ENCODE results near the gene CADPS. TPM values are rescaled to one million over a fixed set of nuclear protein-coding genes. Genes with fewer than 3 reads are reported as not detected.

The CADPS gene
- total and polyA plus RNA-seq, 4 donors, result 0.13 to 0.99 (median 0.75) TPM; not detected in 1

DNA sequence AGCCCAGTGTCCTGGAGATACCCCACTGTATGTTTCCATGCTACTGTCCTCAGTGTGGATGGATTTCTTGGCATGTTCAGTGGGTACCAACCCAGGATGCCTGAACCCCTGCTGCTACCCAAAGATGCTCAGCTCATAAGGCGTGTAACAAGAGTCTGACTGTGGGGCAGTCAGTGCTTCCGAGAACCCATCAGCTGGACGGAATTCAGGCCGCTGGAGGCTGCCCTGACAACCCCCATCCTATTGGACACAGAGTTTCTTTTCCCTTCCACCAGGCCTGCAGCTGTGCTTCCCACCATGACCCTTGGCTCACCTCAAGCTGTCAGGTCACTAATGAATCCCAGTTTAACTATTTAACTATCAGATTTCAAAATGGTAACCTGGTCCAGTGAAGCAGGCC lies 277.7 kb downstream of the CADPS start:
- DNase-seq (no peak), ATAC-seq (ENCODE audit: low FRiP score) (no peak)
- H3K4me3 ChIP-seq (ENCODE audit: low read length in 2 of 2), result no peak overlapping the region
- no peaks in the 10 kb centered on the region for H3K9me3 ChIP-seq (ENCODE audit: control insufficient read depth, low read length)
- H3K27me3 ChIP-seq (ENCODE audit: control insufficient read depth in 1 of 2, insufficient read depth in 2 of 2, low read length in 1 of 2), result no peaks in the 10 kb centered on the region
- H3K4me1 ChIP-seq (ENCODE audit: control insufficient read depth in 1 of 2, insufficient read depth in 2 of 2, low read length in 2 of 2), result no peaks in the 10 kb centered on the region
- H3K27ac ChIP-seq (ENCODE audit: low read depth in 1 of 2, low read length in 2 of 2), result no peak overlapping the region
- no peaks in the 10 kb centered on the region for H3K36me3 ChIP-seq (ENCODE audit: control insufficient read depth in 1 of 2, insufficient read depth in 2 of 2, low read length in 1 of 2)
- intact Hi-C loops (cut with DNase I), result no loop called here
- 84 to 88% methylated on average over 4 of the region's 4 CpGs for WGBS, 2 donors

DNA sequence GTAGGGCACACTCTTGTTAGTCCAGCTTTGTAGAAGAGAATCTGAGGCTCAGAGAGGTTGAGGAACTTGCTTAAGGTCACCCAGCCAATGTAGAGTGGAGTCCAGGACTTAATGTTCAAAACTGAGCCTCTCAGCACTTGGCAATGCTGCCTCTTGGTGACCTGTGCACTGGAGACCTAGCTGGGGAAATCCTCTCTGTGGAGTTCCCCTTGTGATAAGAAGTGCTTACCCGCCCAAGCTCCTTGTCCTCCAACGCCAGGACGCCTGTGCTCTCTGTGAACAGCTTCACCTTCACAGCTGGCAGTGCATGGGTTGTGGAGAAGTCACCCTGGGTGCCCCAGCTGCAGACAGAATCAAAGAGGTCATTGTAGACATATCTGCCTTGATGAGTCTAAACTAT lies 282.8 kb downstream of the CADPS start:
- H3K27ac ChIP-seq (ENCODE audit: low read depth in 1 of 2, low read length in 2 of 2), result no peak overlapping the region
- ATAC-seq (ENCODE audit: low FRiP score) (no peak), DNase-seq (no peak)
- no peak overlapping the region for H3K4me3 ChIP-seq (ENCODE audit: low read length in 2 of 2)
- H3K27me3 ChIP-seq (ENCODE audit: control insufficient read depth in 1 of 2, insufficient read depth in 2 of 2, low read length in 1 of 2), result no peaks in the 10 kb centered on the region
- H3K4me1 ChIP-seq (ENCODE audit: control insufficient read depth in 1 of 2, insufficient read depth in 2 of 2, low read length in 2 of 2), result no peaks in the 10 kb centered on the region
- WGBS, 2 donors, result 71 to 77% methylated on average over 3 of the region's 3 CpGs
- no peaks in the 10 kb centered on the region for H3K36me3 ChIP-seq (ENCODE audit: control insufficient read depth in 1 of 2, insufficient read depth in 2 of 2, low read length in 1 of 2)
- intact Hi-C loops (cut with DNase I), result no loop called here
- no peaks in the 10 kb centered on the region for H3K9me3 ChIP-seq (ENCODE audit: control insufficient read depth, low read length)

- WGBS, 2 donors, result 22 to 40% methylated on average over 4 of the region's 4 CpGs
- H3K27me3 ChIP-seq (ENCODE audit: control insufficient read depth in 1 of 2, insufficient read depth in 2 of 2, low read length in 1 of 2), result no peaks in the 10 kb centered on the region
- ATAC-seq (ENCODE audit: low FRiP score), result no peak
- no peak overlapping the region for H3K4me3 ChIP-seq (ENCODE audit: low read length in 2 of 2)
- intact Hi-C loops (cut with DNase I), result no loop called here
- no peaks in the 10 kb centered on the region for H3K9me3 ChIP-seq (ENCODE audit: control insufficient read depth, low read length)
- DNase-seq, result no peak
- no peaks in the 10 kb centered on the region for H3K4me1 ChIP-seq (ENCODE audit: control insufficient read depth in 1 of 2, insufficient read depth in 2 of 2, low read length in 2 of 2)
- no peak overlapping the region for H3K27ac ChIP-seq (ENCODE audit: low read depth in 1 of 2, low read length in 2 of 2)
- H3K36me3 ChIP-seq (ENCODE audit: control insufficient read depth in 1 of 2, insufficient read depth in 2 of 2, low read length in 1 of 2), result no peaks in the 10 kb centered on the region
These were observed 286.1 kb downstream of the CADPS start for GRCh38 chr3:62589078-62589477.

GRCh38 chr3:62587579-62588031 lies 287.6 kb downstream of the CADPS start:
- intact Hi-C loops (cut with DNase I), result no loop called here
- ATAC-seq (ENCODE audit: low FRiP score) (no peak), DNase-seq (no peak)

GRCh38 chr3:62587169-62587568 lies 288.0 kb downstream of the CADPS start:
- intact Hi-C loops (cut with DNase I), result no loop called here
- 96% methylated on average over 5 of the region's 5 CpGs for WGBS, 2 donors
- DNase-seq, result no peak

More at GRCh38 chr3:62587579-62588031, 287.6 kb downstream of the CADPS start:
- H3K27me3 ChIP-seq (ENCODE audit: control insufficient read depth in 1 of 2, insufficient read depth in 2 of 2, low read length in 1 of 2), result no peaks in the 10 kb centered on the region
- 89 to 92% methylated on average over 8 of the region's 8 CpGs for WGBS, 2 donors
- H3K4me1 ChIP-seq (ENCODE audit: control insufficient read depth in 1 of 2, insufficient read depth in 2 of 2, low read length in 2 of 2), result no peaks in the 10 kb centered on the region
- no peak overlapping the region for H3K4me3 ChIP-seq (ENCODE audit: low read length in 2 of 2)
- no peaks in the 10 kb centered on the region for H3K36me3 ChIP-seq (ENCODE audit: control insufficient read depth in 1 of 2, insufficient read depth in 2 of 2, low read length in 1 of 2)
- H3K9me3 ChIP-seq (ENCODE audit: control insufficient read depth, low read length), result no peaks in the 10 kb centered on the region
- H3K27ac ChIP-seq (ENCODE audit: low read depth in 1 of 2, low read length in 2 of 2), result no peak overlapping the region

GRCh38 chr3:62586356-62586755 lies 288.9 kb downstream of the CADPS start:
- WGBS, 2 donors, result 64 to 86% methylated on average over 1 of the region's 1 CpG
- no peak for DNase-seq
- Histone ChIP-seq H3K36me3 (ENCODE audit: control insufficient read depth in 1 of 2, insufficient read depth in 2 of 2, low read length in 1 of 2) (no peaks in the 10 kb centered on the region), H3K27me3 (ENCODE audit: control insufficient read depth in 1 of 2, insufficient read depth in 2 of 2, low read length in 1 of 2) (no peaks in the 10 kb centered on the region), H3K27ac (ENCODE audit: low read depth in 1 of 2, low read length in 2 of 2) (no peak overlapping the region), H3K4me3 (ENCODE audit: low read length in 2 of 2) (no peak overlapping the region), H3K4me1 (ENCODE audit: control insufficient read depth in 1 of 2, insufficient read depth in 2 of 2, low read length in 2 of 2) (no peaks in the 10 kb centered on the region), H3K9me3 (ENCODE audit: control insufficient read depth, low read length) (no peaks in the 10 kb centered on the region)
- intact Hi-C loops (cut with DNase I), result no loop called here
- no peak for ATAC-seq (ENCODE audit: low FRiP score)

More at GRCh38 chr3:62587169-62587568, 288.0 kb downstream of the CADPS start:
- ATAC-seq (ENCODE audit: low FRiP score), result no peak
- Histone ChIP-seq H3K27ac (ENCODE audit: low read depth in 1 of 2, low read length in 2 of 2) (no peak overlapping the region), H3K4me1 (ENCODE audit: control insufficient read depth in 1 of 2, insufficient read depth in 2 of 2, low read length in 2 of 2) (no peaks in the 10 kb centered on the region), H3K4me3 (ENCODE audit: low read length in 2 of 2) (no peak overlapping the region), H3K27me3 (ENCODE audit: control insufficient read depth in 1 of 2, insufficient read depth in 2 of 2, low read length in 1 of 2) (no peaks in the 10 kb centered on the region), H3K9me3 (ENCODE audit: control insufficient read depth, low read length) (no peaks in the 10 kb centered on the region), H3K36me3 (ENCODE audit: control insufficient read depth in 1 of 2, insufficient read depth in 2 of 2, low read length in 1 of 2) (no peaks in the 10 kb centered on the region)

GRCh38 chr3:62585861-62586260 lies 289.4 kb downstream of the CADPS start:
- no peak for DNase-seq
- no peak for ATAC-seq (ENCODE audit: low FRiP score)
- H3K9me3 ChIP-seq (ENCODE audit: control insufficient read depth, low read length), result no peaks in the 10 kb centered on the region
- 32 to 54% methylated on average over 4 of the region's 4 CpGs for WGBS, 2 donors
- no peaks in the 10 kb centered on the region for H3K27me3 ChIP-seq (ENCODE audit: control insufficient read depth in 1 of 2, insufficient read depth in 2 of 2, low read length in 1 of 2)
- H3K4me3 ChIP-seq (ENCODE audit: low read length in 2 of 2), result no peak overlapping the region
- H3K4me1 ChIP-seq (ENCODE audit: control insufficient read depth in 1 of 2, insufficient read depth in 2 of 2, low read length in 2 of 2), result no peaks in the 10 kb centered on the region
- H3K27ac ChIP-seq (ENCODE audit: low read depth in 1 of 2, low read length in 2 of 2), result no peak overlapping the region
- intact Hi-C loops (cut with DNase I), result no loop called here
- H3K36me3 ChIP-seq (ENCODE audit: control insufficient read depth in 1 of 2, insufficient read depth in 2 of 2, low read length in 1 of 2), result no peaks in the 10 kb centered on the region

- DNase-seq, result no peak
- intact Hi-C loops (cut with DNase I), result no loop called here
- no peaks in the 10 kb centered on the region for H3K4me1 ChIP-seq (ENCODE audit: control insufficient read depth in 1 of 2, insufficient read depth in 2 of 2, low read length in 2 of 2)
- no peaks in the 10 kb centered on the region for H3K36me3 ChIP-seq (ENCODE audit: control insufficient read depth in 1 of 2, insufficient read depth in 2 of 2, low read length in 1 of 2)
- H3K9me3 ChIP-seq (ENCODE audit: control insufficient read depth, low read length), result peaks cover 2% of the 10 kb centered on the region
- no peak for ATAC-seq (ENCODE audit: low FRiP score)
- H3K27ac ChIP-seq (ENCODE audit: low read depth in 1 of 2, low read length in 2 of 2), result no peak overlapping the region
- no peaks in the 10 kb centered on the region for H3K27me3 ChIP-seq (ENCODE audit: control insufficient read depth in 1 of 2, insufficient read depth in 2 of 2, low read length in 1 of 2)
- 84 to 85% methylated on average over 4 of the region's 4 CpGs for WGBS, 2 donors
- H3K4me3 ChIP-seq (ENCODE audit: low read length in 2 of 2), result no peak overlapping the region
These were observed 290.6 kb downstream of the CADPS start for GRCh38 chr3:62584636-62585035.

DNA sequence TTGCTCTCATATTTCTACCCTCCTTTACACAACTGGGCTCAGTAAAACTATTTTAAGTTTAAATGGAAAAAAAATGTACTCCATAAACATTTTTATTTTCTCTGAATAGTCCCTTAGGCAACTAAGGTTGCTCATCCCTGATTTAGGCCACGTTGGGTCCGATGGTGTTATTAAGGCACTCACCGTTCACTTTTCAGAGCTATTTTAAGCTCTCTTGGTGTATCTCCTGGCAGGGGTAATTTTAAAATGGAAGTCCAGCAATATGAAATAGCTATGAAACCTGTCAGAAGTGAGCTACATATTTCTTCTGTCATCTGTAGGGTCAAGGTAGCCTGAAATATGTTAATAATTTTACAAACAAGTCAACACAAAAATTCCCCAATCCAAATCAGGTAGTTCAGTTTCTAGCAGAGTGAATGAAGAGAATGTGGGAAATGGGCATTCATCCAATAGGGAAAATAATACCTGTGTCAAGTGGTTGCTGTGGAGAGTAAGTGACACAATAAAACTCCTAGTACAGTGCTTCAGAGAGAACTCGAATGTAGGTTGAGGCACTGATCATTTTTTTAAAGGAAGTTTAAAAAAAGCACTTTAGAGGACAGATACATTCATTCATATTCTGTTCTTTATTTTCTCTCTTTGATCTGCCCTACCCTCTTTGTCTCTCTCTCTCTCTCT lies 292.6 kb downstream of the CADPS start:
- intact Hi-C loops (cut with DNase I), result no loop called here
- Histone ChIP-seq H3K9me3 (ENCODE audit: control insufficient read depth, low read length) (peaks cover 5% of the 10 kb centered on the region), H3K4me1 (ENCODE audit: control insufficient read depth in 1 of 2, insufficient read depth in 2 of 2, low read length in 2 of 2) (no peaks in the 10 kb centered on the region), H3K4me3 (ENCODE audit: low read length in 2 of 2) (no peak overlapping the region), H3K27me3 (ENCODE audit: control insufficient read depth in 1 of 2, insufficient read depth in 2 of 2, low read length in 1 of 2) (no peaks in the 10 kb centered on the region), H3K36me3 (ENCODE audit: control insufficient read depth in 1 of 2, insufficient read depth in 2 of 2, low read length in 1 of 2) (no peaks in the 10 kb centered on the region), H3K27ac (ENCODE audit: low read depth in 1 of 2, low read length in 2 of 2) (no peak overlapping the region)
- DNase-seq, result no peak
- no peak for ATAC-seq (ENCODE audit: low FRiP score)
- 20 to 38% methylated on average over 4 of the region's 4 CpGs for WGBS, 2 donors

Measured in aorta (tissue), 5 donors.